Mucosa of rectum (tissue), 2 donors: ENCODE measurements around the gene COPS9.

Source experiments
- H3K27ac ChIP-seq, 2 donors: one replicate each; pipeline ENCODE4 v1.7.0; 2013; ENCODE audit warnings: inconsistent platforms in 2 of 2, low read depth in 2 of 2, low read length in 2 of 2
- H3K27me3 ChIP-seq, 2 donors: one replicate each; pipeline ENCODE4 v1.7.0; 2013; ENCODE audit warnings: low read length in 2 of 2; ENCODE audit not compliant: control insufficient read depth in 2 of 2, insufficient read depth in 2 of 2
- H3K36me3 ChIP-seq, 2 donors: one replicate each; pipeline ENCODE4 v1.7.0; 2013; ENCODE audit warnings: low read length in 2 of 2; ENCODE audit not compliant: control insufficient read depth in 2 of 2, insufficient read depth in 2 of 2
- H3K4me1 ChIP-seq, 2 donors: one replicate each; pipeline ENCODE4 v1.7.0; 2013; ENCODE audit warnings: low read length in 2 of 2, mild to moderate bottlenecking in 1 of 2; ENCODE audit not compliant: control insufficient read depth in 2 of 2, insufficient read depth in 2 of 2
- H3K4me3 ChIP-seq, 2 donors: one replicate each; pipeline ENCODE4 v1.7.0; 2013; ENCODE audit warnings: low read length in 2 of 2
- H3K9ac ChIP-seq, 2 donors: one replicate each; pipeline ENCODE4 v1.7.0; 2013; ENCODE audit warnings: low read length in 2 of 2, low read depth in 1 of 2, mild to moderate bottlenecking in 1 of 2
- H3K9me3 ChIP-seq, 2 donors: one replicate each; pipeline ENCODE4 v1.7.0; 2013; ENCODE audit warnings: low read length in 2 of 2; ENCODE audit not compliant: control insufficient read depth in 2 of 2
- donor health status: healthy.
- donor health status: Normal muscosa, but diverticular disease.

COPS9 gene

DNA sequence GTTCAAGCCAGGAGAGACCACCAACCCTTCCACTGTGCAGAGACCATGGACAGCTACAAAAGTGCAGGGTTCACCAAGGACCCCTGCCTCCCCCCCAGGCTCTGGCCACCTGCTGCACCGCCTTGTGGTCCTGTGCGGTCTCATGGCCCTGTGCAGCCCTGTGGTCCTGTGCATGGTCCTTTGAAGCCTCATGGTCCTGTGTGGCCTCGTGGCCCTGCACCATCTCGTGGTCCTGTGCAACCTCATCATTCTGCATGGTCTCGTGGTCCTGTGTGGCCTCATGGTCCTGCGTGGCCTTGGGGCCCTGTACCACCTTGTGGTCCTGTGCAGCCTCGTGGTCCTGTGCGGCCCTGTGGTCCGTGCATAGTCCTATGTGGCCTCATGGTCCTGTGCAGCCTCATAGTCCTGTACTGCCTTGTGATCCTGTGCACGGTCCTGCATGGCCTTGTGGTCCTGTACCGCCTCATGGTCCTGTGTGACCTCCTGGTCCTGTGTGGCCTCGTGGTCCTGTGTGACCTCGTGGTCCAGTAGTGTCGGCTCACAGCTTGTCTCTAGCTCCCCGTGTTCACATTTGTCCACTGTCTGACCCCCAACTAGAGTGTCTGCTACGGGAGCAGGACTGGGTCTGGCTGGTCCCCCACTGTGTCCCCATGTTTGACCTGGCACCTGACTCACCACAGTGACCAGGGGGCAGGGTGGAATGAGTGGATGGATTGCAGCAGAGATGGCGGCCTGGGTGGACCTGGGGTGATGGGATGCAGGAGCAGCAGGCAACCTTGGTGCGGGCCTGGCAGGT, 24.4 kb upstream of the COPS9 start:
- no peaks in the 10 kb centered on the region for H3K9me3 ChIP-seq
- H3K36me3 ChIP-seq = no peaks in the 10 kb centered on the region
- H3K4me1 ChIP-seq = no peaks in the 10 kb centered on the region
- H3K9ac ChIP-seq = no peak overlapping the region
- H3K27me3 ChIP-seq = no peaks in the 10 kb centered on the region
- H3K4me3 ChIP-seq = no peak overlapping the region
- H3K27ac ChIP-seq = no peak overlapping the region

DNA sequence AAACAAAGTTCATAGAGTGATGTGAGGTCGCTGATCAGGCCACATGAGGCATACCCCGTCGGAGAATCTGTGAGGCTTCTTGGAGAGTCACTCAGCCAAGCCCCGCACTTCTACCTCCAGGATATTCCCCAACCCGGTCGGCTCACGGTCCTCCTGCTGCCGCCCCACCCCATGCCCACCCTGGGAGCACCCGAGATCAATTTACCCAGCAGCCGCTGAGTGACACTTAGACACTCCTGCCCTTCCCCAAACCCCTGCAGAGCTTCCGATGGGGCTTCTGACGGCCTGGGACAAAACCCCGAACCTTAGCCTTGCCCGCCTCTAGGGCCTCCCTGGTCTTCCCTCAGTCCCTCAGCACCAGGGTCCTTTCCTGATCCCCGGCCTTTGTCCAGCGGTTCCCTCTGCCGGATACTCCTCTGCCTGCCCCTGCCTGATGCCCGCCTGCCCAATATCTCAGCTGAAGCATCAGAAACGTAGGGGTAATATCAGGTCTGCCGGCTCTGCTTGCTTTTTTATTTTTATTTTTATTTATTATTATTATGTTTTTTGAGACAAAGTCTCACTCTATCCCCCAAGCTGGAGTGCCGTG, 23.2 kb upstream of the COPS9 start:
- no peaks in the 10 kb centered on the region for H3K4me1 ChIP-seq
- H3K27me3 ChIP-seq = no peaks in the 10 kb centered on the region
- no peaks in the 10 kb centered on the region for H3K9me3 ChIP-seq
- H3K9ac ChIP-seq = no peak overlapping the region
- no peaks in the 10 kb centered on the region for H3K36me3 ChIP-seq
- no peak overlapping the region for H3K4me3 ChIP-seq
- H3K27ac ChIP-seq = no peak overlapping the region

DNA sequence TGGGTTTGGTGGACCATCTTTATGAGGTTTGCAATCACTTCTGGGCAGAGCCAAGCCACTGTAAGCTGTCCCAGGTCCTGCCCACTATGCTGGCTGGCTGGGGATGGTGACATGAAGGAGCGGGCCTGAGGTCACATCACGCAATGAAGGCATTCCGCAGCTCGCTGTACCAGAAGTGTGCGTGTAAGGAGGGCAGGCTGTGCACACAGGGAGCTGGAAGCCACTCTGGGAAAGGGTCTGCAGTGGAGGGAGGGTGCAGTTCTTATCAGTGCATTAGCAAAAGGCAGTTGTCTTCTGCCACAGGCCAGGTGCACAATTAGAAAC, 21.0 kb upstream of the COPS9 start:
- H3K4me1 ChIP-seq = no peaks in the 10 kb centered on the region
- no peak overlapping the region for H3K27ac ChIP-seq
- H3K9me3 ChIP-seq = no peaks in the 10 kb centered on the region
- no peak overlapping the region for H3K4me3 ChIP-seq
- no peaks in the 10 kb centered on the region for H3K36me3 ChIP-seq
- H3K27me3 ChIP-seq = no peaks in the 10 kb centered on the region
- no peak overlapping the region for H3K9ac ChIP-seq

DNA sequence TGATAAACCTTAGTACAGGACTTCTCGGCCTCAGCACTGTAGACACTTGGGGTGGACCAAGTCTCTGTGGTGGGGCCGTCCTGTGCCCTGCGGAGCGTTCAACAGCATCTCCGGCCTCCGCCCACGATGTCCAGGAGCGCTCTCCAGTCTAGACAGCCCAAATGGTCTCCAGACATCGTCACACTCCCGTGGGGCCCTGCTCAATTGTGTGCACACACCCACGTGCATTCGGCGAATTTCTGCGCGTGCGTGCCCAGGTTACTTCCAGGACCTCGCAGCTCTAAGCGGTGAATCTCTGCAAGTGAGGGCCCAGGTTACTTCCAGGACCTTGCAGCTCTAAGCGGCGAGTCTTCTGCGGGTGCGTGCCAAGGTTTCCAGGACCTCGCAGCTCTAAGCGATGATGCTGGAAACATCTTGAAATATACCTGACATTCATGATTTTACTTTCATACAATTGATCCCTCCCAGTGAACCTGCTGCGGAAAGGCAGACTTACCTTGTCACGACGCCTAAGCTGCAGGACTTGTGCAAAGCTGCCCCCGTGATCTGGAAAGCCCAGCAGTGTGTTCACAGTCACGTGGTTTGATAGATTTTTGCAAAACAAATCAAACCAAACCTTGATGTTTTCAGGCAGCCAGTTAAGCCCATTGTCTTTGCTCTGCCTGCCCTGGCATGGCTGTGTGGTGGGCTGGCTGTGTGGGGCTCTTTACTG, 20.5 kb upstream of the COPS9 start:
- H3K27me3 ChIP-seq = no peaks in the 10 kb centered on the region
- no peaks in the 10 kb centered on the region for H3K36me3 ChIP-seq
- no peak overlapping the region for H3K9ac ChIP-seq
- no peaks in the 10 kb centered on the region for H3K9me3 ChIP-seq
- H3K4me1 ChIP-seq = no peaks in the 10 kb centered on the region
- no peak overlapping the region for H3K27ac ChIP-seq
- H3K4me3 ChIP-seq = no peak overlapping the region

DNA sequence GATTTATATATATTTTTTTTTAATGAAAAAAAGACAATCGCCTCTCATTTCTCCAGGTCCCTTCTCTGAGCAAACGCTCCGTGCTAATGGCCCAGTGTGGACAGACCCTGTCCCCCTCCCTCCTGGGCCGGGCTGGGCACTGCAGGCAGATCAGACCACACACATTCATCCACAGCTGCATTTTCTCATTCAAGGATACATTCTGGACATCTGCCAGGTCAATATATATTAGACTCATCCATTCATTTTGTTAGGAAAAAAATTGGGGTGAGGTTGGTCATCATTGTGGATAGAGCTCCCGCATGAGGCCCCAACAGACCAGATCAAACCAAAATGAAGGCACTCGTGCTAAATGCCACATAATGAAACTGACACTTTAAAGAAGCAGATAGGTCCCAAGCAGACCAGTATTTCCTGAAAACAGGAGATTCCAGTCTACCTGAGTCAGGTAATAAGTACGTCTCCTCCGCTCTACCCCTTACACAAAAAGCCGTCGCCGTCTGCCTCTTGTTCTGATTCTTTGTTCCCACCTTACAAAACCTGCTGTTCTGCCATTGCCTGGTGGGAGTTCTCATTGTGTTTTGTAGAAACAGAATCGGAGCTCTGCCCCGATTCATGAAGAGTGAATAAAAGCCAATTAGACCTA, 19.8 kb upstream of the COPS9 start:
- H3K9ac ChIP-seq = no peak overlapping the region
- H3K4me1 ChIP-seq = no peaks in the 10 kb centered on the region
- no peak overlapping the region for H3K27ac ChIP-seq
- H3K9me3 ChIP-seq = no peaks in the 10 kb centered on the region
- H3K4me3 ChIP-seq = no peak overlapping the region
- H3K27me3 ChIP-seq = no peaks in the 10 kb centered on the region
- no peaks in the 10 kb centered on the region for H3K36me3 ChIP-seq

DNA sequence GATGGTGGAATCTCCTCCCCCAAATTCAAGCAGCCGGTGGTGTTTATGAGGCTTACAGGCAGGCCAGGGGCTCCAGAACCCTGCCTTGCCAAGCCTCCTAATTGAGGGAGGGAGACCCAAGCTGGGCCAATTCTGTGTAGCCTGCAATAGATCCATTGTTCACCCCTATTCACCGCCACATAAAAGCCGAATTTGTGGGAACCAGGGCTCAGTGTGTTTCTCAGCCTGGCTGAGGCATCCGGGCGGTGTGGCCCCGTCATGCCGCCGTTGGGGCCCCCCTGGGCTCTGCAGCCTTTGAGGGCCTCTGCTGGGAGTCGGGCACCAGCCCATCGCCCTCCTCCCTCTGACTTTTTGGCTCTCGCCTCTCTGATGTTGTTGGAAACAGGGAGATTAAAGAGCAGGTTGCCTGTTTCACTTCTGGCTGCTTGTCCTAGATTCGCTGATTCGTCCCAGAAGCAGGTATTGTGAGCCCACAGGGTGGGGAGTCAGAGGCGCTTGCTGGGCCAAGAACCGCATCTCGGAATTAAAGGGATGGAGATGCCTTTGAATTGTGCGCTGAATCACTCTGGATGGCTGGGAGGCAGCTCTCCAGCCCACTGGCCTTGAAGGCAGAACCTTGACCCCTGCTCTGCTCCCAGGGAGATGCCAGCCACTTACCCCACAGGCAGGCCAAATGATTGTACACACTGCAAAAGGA, 19.1 kb upstream of the COPS9 start:
- Histone ChIP-seq H3K36me3 (no peaks in the 10 kb centered on the region), H3K4me1 (no peaks in the 10 kb centered on the region), H3K4me3 (no peak overlapping the region), H3K27ac (no peak overlapping the region), H3K9me3 (no peaks in the 10 kb centered on the region), H3K9ac (no peak overlapping the region), H3K27me3 (no peaks in the 10 kb centered on the region)

DNA sequence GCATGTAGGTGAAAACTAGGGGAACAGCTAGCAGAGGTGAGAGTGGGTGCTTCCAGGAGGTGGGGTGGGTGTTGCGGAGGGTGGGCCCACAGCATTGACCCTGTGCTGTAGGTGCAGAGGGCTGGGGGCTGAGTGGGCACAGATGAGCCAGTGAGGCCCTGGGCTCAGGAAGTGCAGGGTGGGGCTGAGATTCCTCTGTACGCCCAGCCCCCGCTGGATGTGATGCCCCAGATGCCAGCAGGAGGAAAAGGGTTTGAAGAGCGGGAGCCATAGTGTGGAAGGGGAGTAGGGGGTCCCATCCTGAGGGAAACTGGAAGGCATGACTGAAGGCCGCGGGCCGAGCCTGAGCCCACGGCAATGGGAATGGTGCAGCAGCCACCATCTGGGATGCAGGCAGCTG, 18.5 kb upstream of the COPS9 start:
- H3K27me3 ChIP-seq = peaks cover under 1 to 4% of the 10 kb centered on the region in 2 donors
- no peaks in the 10 kb centered on the region for H3K4me1 ChIP-seq
- no peak overlapping the region for H3K4me3 ChIP-seq
- H3K9ac ChIP-seq = no peak overlapping the region
- no peak overlapping the region for H3K27ac ChIP-seq
- H3K36me3 ChIP-seq = no peaks in the 10 kb centered on the region
- H3K9me3 ChIP-seq = no peaks in the 10 kb centered on the region

DNA sequence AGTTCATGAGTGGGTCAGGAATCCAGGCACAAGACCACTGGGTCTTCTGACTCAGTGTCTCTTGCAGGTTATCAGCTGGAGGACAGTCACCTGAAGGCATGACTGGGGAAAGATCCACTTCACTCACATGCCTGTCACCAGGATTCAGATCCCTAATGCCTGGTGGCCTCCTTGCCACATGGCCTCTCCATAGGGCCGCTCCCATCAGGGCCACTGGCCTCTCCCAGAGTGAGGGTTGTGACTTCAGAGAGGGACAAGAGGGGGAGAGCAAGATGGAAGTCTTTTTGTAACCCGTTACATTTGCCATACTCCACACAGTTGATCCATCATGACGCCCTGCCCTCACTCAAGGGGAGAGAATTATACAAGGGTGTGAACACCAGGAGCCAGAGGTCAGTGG, 17.3 kb upstream of the COPS9 start:
- no peaks in the 10 kb centered on the region for H3K4me1 ChIP-seq

DNA sequence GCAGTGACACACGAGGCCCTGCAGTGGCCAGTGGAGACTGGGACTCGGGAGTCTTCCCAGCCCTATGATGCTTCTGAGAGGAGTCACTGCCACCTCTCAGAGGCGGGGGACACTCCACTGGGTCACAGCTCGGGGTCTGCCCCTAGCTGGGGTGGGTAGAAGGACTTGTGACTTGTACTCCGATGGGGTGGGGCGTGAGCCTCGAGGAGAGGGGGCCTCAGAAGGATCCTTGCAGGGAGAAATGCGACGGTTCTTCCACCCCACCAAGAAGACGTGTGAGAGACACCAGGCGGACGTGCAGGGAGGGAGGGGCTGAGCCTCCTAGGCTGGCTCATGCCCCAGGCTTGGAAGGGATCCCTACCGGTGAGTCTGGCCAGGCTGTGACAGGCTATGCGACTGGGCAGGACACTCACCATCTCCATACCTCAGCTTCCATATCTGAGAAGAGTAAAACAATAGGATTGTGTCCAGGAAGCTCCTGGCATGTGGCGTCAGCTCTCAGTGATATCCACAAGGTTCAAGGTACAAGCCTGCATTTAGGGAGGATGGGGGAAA, 15.4 kb upstream of the COPS9 start:
- H3K4me3 ChIP-seq = no peak overlapping the region
- no peaks in the 10 kb centered on the region for H3K4me1 ChIP-seq
- H3K36me3 ChIP-seq = no peaks in the 10 kb centered on the region
- peaks cover 2 to 4% of the 10 kb centered on the region in 2 donors for H3K27me3 ChIP-seq
- H3K9ac ChIP-seq = no peak overlapping the region
- H3K27ac ChIP-seq = no peak overlapping the region
- no peaks in the 10 kb centered on the region for H3K9me3 ChIP-seq

More for the DNA sequence above, 17.3 kb upstream of the COPS9 start:
- peaks cover 2 to 4% of the 10 kb centered on the region in 2 donors for H3K27me3 ChIP-seq
- H3K4me3 ChIP-seq = no peak overlapping the region
- no peak overlapping the region for H3K9ac ChIP-seq
- H3K27ac ChIP-seq = no peak overlapping the region
- no peaks in the 10 kb centered on the region for H3K9me3 ChIP-seq
- H3K36me3 ChIP-seq = no peaks in the 10 kb centered on the region
